Keratinocyte (primary cell): ENCODE results near the gene UBAC2.

ENCODE experiments used
- CTCF ChIP-seq, 3 experiments: IDR thresholded peaks in 1 of 3; conservative IDR thresholded peaks in 1 of 3; optimal IDR thresholded peaks in 1 of 3; 2 replicates in 2 of 3; 3 replicates in 1 of 3; pipeline versions ENCODE3 to v1.5.1; 2011; ENCODE audit warnings: low read length in 3 of 3, mild to moderate bottlenecking in 3 of 3, moderate library complexity in 2 of 3, control low read depth in 1 of 3, inconsistent platforms in 1 of 3; ENCODE audit not compliant: insufficient read depth in 2 of 3; ENCODE audit errors: extremely low read depth in 1 of 3
- EZH2 ChIP-seq: IDR thresholded peaks from one replicate; pipeline ENCODE4 v1.6.1; 2012; ENCODE audit warnings: inconsistent platforms, mild to moderate bottlenecking, low read length, moderate library complexity

DNA sequence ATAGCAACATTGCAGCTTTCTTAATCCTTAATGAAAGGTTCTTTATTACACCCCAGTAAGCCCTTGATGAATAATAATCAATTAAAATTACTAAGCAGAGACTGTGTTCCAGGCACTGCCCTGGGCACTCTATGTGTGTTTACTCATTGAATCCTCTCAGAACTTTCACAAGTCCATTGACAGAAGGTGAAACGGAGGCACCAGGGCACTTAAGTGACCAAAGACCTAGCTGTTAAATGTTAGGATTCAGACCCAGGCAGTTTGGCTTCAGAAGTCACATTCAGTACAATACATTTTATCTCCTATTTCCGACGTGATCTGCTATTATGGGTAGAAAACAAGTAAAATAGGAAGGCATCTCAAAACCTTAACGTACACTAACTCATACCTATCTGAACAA lies 103.9 kb downstream of the UBAC2 start:
- TF ChIP-seq CTCF (optimal IDR thresholded peaks at IDR 0.05 in 1 of 3, IDR thresholded peaks at IDR 0.05 in 1 of 3, conservative IDR thresholded peaks at IDR 0.05 in 1 of 3; ENCODE audit: extremely low read depth in 1 of 3, insufficient read depth in 2 of 3, low read length in 3 of 3) (no peak), EZH2 (no peak)
